Karpas-422 (cell line): ENCODE data around the gene KRTAP15-1. TPM values are rescaled to one million over a fixed set of nuclear protein-coding genes. Genes with fewer than 3 reads are reported as not detected.

Source experiments
- DNase-seq: peaks from one replicate; pipeline ENCODE4 v3.0.0-alpha.2; 2015
- H2AFZ ChIP-seq: fragments of 200-600 bp; sonication (generic); 2 replicates; pipeline ENCODE4 v1.6.1; 2014; ENCODE audit warnings: antibody characterized with exemption, low read length, mixed read lengths
- H3K27ac ChIP-seq: fragments of 200-600 bp; sonication (generic); 2 replicates; pipeline ENCODE4 v1.5.1; 2014; ENCODE audit warnings: mild to moderate bottlenecking, low read length, moderate library complexity
- H3K27me3 ChIP-seq: fragments of 200-600 bp; sonication (generic); 2 replicates; pipeline ENCODE4 v1.6.1; 2014; ENCODE audit warnings: low read length, mixed read lengths
- H3K36me3 ChIP-seq: fragments of 200-600 bp; sonication (generic); 2 replicates; pipeline ENCODE4 v1.6.1; 2014; ENCODE audit warnings: low read length, mixed read lengths; ENCODE audit not compliant: insufficient read depth
- H3K4me1 ChIP-seq: fragments of 200-600 bp; sonication (generic); 2 replicates; pipeline ENCODE4 v1.6.1; 2014; ENCODE audit warnings: mild to moderate bottlenecking, low read length, mixed read lengths
- H3K4me2 ChIP-seq: fragments of 200-600 bp; sonication (generic); 2 replicates; pipeline ENCODE4 v1.6.1; 2014; ENCODE audit warnings: low read length, low read depth, mild to moderate bottlenecking; ENCODE audit not compliant: poor library complexity, severe bottlenecking
- H3K4me3 ChIP-seq: fragments of 200-600 bp; sonication (generic); 2 replicates; pipeline ENCODE4 v1.5.1; 2014; ENCODE audit warnings: mild to moderate bottlenecking, antibody characterized with exemption, low read length, mixed read lengths
- H3K79me2 ChIP-seq: fragments of 200-600 bp; sonication (generic); 2 replicates; pipeline ENCODE4 v1.6.1; 2014; ENCODE audit warnings: mild to moderate bottlenecking, low read length, mixed read lengths
- H3K9ac ChIP-seq: fragments of 200-600 bp; sonication (generic); 2 replicates; pipeline ENCODE4 v1.6.0; 2014; ENCODE audit warnings: low read length
- H3K9me2 ChIP-seq: fragments of 200-600 bp; sonication (generic), shearing (Covaris generic); replicated peaks from 2 replicates; pipeline ENCODE4 v1.6.0; 2014; ENCODE audit warnings: mild to moderate bottlenecking, low read length, moderate library complexity; ENCODE audit not compliant: insufficient read depth
- H3K9me3 ChIP-seq: fragments of 300-700, 200-600 bp; sonication (generic); 2 replicates; pipeline ENCODE4 v1.6.1; 2014; ENCODE audit warnings: low read length, mixed read lengths
- H4K20me1 ChIP-seq: fragments of 200-600 bp; sonication (generic); 2 replicates; pipeline ENCODE4 v1.6.1; 2014; ENCODE audit warnings: mild to moderate bottlenecking, antibody characterized with exemption, low read length, low read depth; ENCODE audit not compliant: insufficient read depth
- total RNA-seq: library from RNA; depleted of rRNA; stranded (reverse); fragments of >200 nt; shearing (Covaris generic); gene quantifications from 2 replicates; pipeline ENCODE4 v1.2.3, GENCODE V29; 2014; ENCODE audit warnings: low replicate concordance; rRNA removed

KRTAP15-1 gene
- total RNA-seq, 1 experiment from 2014 or later = not detected

- H3K9me3 ChIP-seq = no peaks in the 10 kb centered on the region
- no peaks in the 10 kb centered on the region for H3K36me3 ChIP-seq
- no peak for DNase-seq
- H3K9ac ChIP-seq = no peak overlapping the region
- no peaks in the 10 kb centered on the region; the same call in 1 of the 2 replicates for H3K9me2 ChIP-seq
- no peak overlapping the region for H2AFZ ChIP-seq
- H3K4me3 ChIP-seq = no peak overlapping the region
- no peak overlapping the region for H3K27ac ChIP-seq
- H3K79me2 ChIP-seq = no peaks in the 10 kb centered on the region
- H3K27me3 ChIP-seq = no peaks in the 10 kb centered on the region
- no peaks in the 10 kb centered on the region for H4K20me1 ChIP-seq
- H3K4me1 ChIP-seq = no peaks in the 10 kb centered on the region
- no peak overlapping the region for H3K4me2 ChIP-seq
Observed at GRCh38 chr21:30478004-30478403, 37.9 kb downstream of the KRTAP15-1 start.

GRCh38 chr21:30479259-30479658 lies 39.2 kb downstream of the KRTAP15-1 start:
- Histone ChIP-seq H3K4me1 (no peaks in the 10 kb centered on the region), H4K20me1 (no peaks in the 10 kb centered on the region), H3K4me3 (no peak overlapping the region), H3K4me2 (no peak overlapping the region), H3K9me3 (no peaks in the 10 kb centered on the region), H3K27ac (no peak overlapping the region), H3K36me3 (no peaks in the 10 kb centered on the region), H2AFZ (no peak overlapping the region), H3K9me2 (no peaks in the 10 kb centered on the region), H3K79me2 (no peaks in the 10 kb centered on the region), H3K9ac (no peak overlapping the region), H3K27me3 (no peaks in the 10 kb centered on the region)
- DNase-seq = no peak

- Histone ChIP-seq H3K9me3 (0 out of 2 replicates have a peak, but pooled peaks cover 1% of the 10 kb centered on the region), H3K4me1 (no peaks in the 10 kb centered on the region), H3K9ac (no peak within 1 kb of the TSS), H3K36me3 (no peaks in the 10 kb centered on the region), H3K9me2 (no peaks in the 10 kb centered on the region), H4K20me1 (no peaks in the 10 kb centered on the region), H3K79me2 (no peaks in the 10 kb centered on the region), H3K4me2 (no peak within 1 kb of the TSS), H3K4me3 (no peak within 1 kb of the TSS), H2AFZ (no peak within 1 kb of the TSS), H3K27me3 (no peaks in the 10 kb centered on the region), H3K27ac (no peak within 1 kb of the TSS)
- no peak for DNase-seq
Observed at GRCh38 chr21:30480145-30480544, 40.1 kb downstream of the KRTAP15-1 start, which contains the start of gene KRTAP19-1. TSS of gene KRTAP19-1 (minus strand) at chr21:30480367. CDS start at chr21:30480317, 50 bp downstream.

GRCh38 chr21:30482130-30482529 lies 42.1 kb downstream of the KRTAP15-1 start:
- Histone ChIP-seq H3K4me1 (no peaks in the 10 kb centered on the region), H3K9ac (no peak overlapping the region), H3K9me2 (no peaks in the 10 kb centered on the region), H3K79me2 (no peaks in the 10 kb centered on the region), H3K9me3 (peaks cover 15% of the 10 kb centered on the region), H3K4me3 (no peak overlapping the region), H3K36me3 (no peaks in the 10 kb centered on the region), H4K20me1 (no peaks in the 10 kb centered on the region), H3K27me3 (no peaks in the 10 kb centered on the region), H3K4me2 (no peak overlapping the region), H3K27ac (no peak overlapping the region), H2AFZ (no peak overlapping the region)
- DNase-seq = no peak

- Histone ChIP-seq H3K79me2 (no peaks in the 10 kb centered on the region), H2AFZ (no peak overlapping the region), H3K9me2 (no peaks in the 10 kb centered on the region), H3K27me3 (no peaks in the 10 kb centered on the region), H3K4me1 (no peaks in the 10 kb centered on the region), H3K9me3 (peaks cover 17% of the 10 kb centered on the region), H4K20me1 (no peaks in the 10 kb centered on the region), H3K4me2 (no peak overlapping the region), H3K36me3 (no peaks in the 10 kb centered on the region), H3K27ac (no peak overlapping the region), H3K9ac (no peak overlapping the region), H3K4me3 (no peak overlapping the region)
- no peak for DNase-seq
Observed at GRCh38 chr21:30486180-30486579, 46.1 kb downstream of the KRTAP15-1 start.

GRCh38 chr21:30487336-30487735 lies 47.3 kb downstream of the KRTAP15-1 start, which contains the start of gene KRTAP19-2:
TSS of gene KRTAP19-2 (minus strand) at chr21:30487436. CDS start at chr21:30487348, 88 bp downstream.
- no peaks in the 10 kb centered on the region for H4K20me1 ChIP-seq
- H3K4me2 ChIP-seq = no peak within 1 kb of the TSS
- no peaks in the 10 kb centered on the region for H3K9me2 ChIP-seq
- H3K36me3 ChIP-seq = no peaks in the 10 kb centered on the region
- no peak within 1 kb of the TSS for H3K27ac ChIP-seq
- no peak within 1 kb of the TSS for H3K4me3 ChIP-seq
- H2AFZ ChIP-seq = no peak within 1 kb of the TSS
- no peak for DNase-seq
- no peaks in the 10 kb centered on the region for H3K79me2 ChIP-seq
- no peaks in the 10 kb centered on the region for H3K4me1 ChIP-seq
- no peaks in the 10 kb centered on the region for H3K27me3 ChIP-seq
- H3K9ac ChIP-seq = no peak within 1 kb of the TSS
- peaks cover 17% of the 10 kb centered on the region for H3K9me3 ChIP-seq

Other genes with a start within 250 kb of the KRTAP15-1 start
- not detected in 2 replicates for gene CLDN8, start 224.2 kb upstream of the KRTAP15-1 start, total RNA-seq
- not detected in 2 replicates for gene KRTAP24-1, start 157.3 kb upstream of the KRTAP15-1 start, total RNA-seq
- not detected in 2 replicates for gene KRTAP25-1, start 150.8 kb upstream of the KRTAP15-1 start, total RNA-seq
- not detected in 2 replicates for gene KRTAP26-1, start 120.0 kb upstream of the KRTAP15-1 start, total RNA-seq
- not detected in 2 replicates for gene KRTAP27-1, start 102.6 kb upstream of the KRTAP15-1 start, total RNA-seq
- not detected in 2 replicates for gene KRTAP23-1, start 91.7 kb upstream of the KRTAP15-1 start, total RNA-seq
- gene KRTAP13-2, start 68.0 kb upstream of the KRTAP15-1 start, total RNA-seq = not detected in 2 replicates
- not detected in 2 replicates for gene KRTAP13-1, start 44.2 kb upstream of the KRTAP15-1 start, total RNA-seq
- not detected in 2 replicates for gene KRTAP13-3, start 14.3 kb upstream of the KRTAP15-1 start, total RNA-seq
- gene KRTAP13-4, start 10.1 kb upstream of the KRTAP15-1 start, total RNA-seq = not detected in 2 replicates
- not detected in 2 replicates for gene KRTAP19-1, start 40.1 kb downstream of the KRTAP15-1 start, total RNA-seq
- gene KRTAP19-2, start 47.2 kb downstream of the KRTAP15-1 start, total RNA-seq = not detected in 2 replicates
- gene KRTAP19-3, start 51.7 kb downstream of the KRTAP15-1 start, total RNA-seq = not detected in 2 replicates
- not detected in 2 replicates for gene KRTAP19-4, start 56.9 kb downstream of the KRTAP15-1 start, total RNA-seq
- not detected in 2 replicates for gene KRTAP19-5, start 61.9 kb downstream of the KRTAP15-1 start, total RNA-seq
- not detected in 2 replicates for gene KRTAP19-6, start 101.6 kb downstream of the KRTAP15-1 start, total RNA-seq
- gene KRTAP19-7, start 121.0 kb downstream of the KRTAP15-1 start, total RNA-seq = not detected in 2 replicates
- gene KRTAP22-2, start 150.1 kb downstream of the KRTAP15-1 start, total RNA-seq = not detected in 2 replicates
- not detected in 2 replicates for gene KRTAP6-3, start 152.2 kb downstream of the KRTAP15-1 start, total RNA-seq
- gene KRTAP6-2, start 158.6 kb downstream of the KRTAP15-1 start, total RNA-seq = not detected in 2 replicates
- gene KRTAP22-1, start 160.8 kb downstream of the KRTAP15-1 start, total RNA-seq = not detected in 2 replicates
- gene KRTAP6-1, start 173.7 kb downstream of the KRTAP15-1 start, total RNA-seq = not detected in 2 replicates
- not detected in 2 replicates for gene KRTAP20-1, start 176.2 kb downstream of the KRTAP15-1 start, total RNA-seq
- not detected in 2 replicates for gene KRTAP20-4, start 180.4 kb downstream of the KRTAP15-1 start, total RNA-seq
- not detected in 2 replicates for gene KRTAP20-2, start 194.9 kb downstream of the KRTAP15-1 start, total RNA-seq
- gene KRTAP20-3, start 202.6 kb downstream of the KRTAP15-1 start, total RNA-seq = not detected in 2 replicates